ENCODE data around the gene PLP2.

PLP2 gene

DNA sequence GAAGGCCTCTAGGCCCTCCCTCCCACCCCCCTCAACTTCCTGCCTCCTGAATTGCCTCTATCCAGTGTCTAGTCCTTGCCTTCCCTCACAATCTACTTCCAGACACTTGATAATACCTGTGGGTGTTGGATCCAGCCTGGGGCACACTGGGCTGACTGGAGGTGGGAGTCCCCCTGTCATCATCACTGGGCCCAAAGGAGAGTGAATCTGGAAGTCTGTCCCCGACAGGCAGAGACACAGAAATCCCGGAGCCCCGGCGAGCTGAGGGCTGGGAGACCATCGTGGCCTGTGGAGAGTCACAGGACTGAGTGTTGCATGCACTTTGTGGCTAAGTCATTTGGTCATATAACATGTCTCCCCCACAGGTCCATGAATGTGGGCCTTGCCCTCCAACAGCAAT is 36.7 kb downstream of the PLP2 start:
- TF ChIP-seq, protein P1, sequence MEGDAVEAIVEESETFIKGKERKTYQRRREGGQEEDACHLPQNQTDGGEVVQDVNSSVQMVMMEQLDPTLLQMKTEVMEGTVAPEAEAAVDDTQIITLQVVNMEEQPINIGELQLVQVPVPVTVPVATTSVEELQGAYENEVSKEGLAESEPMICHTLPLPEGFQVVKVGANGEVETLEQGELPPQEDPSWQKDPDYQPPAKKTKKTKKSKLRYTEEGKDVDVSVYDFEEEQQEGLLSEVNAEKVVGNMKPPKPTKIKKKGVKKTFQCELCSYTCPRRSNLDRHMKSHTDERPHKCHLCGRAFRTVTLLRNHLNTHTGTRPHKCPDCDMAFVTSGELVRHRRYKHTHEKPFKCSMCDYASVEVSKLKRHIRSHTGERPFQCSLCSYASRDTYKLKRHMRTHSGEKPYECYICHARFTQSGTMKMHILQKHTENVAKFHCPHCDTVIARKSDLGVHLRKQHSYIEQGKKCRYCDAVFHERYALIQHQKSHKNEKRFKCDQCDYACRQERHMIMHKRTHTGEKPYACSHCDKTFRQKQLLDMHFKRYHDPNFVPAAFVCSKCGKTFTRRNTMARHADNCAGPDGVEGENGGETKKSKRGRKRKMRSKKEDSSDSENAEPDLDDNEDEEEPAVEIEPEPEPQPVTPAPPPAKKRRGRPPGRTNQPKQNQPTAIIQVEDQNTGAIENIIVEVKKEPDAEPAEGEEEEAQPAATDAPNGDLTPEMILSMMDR (IDR thresholded peaks at IDR 0.05) = no peak
- no peak for TF ChIP-seq ZFX (IDR thresholded peaks at IDR 0.05; ENCODE audit: borderline replicate concordance)
- H3K27ac ChIP-seq = no peak overlapping the region

DNA sequence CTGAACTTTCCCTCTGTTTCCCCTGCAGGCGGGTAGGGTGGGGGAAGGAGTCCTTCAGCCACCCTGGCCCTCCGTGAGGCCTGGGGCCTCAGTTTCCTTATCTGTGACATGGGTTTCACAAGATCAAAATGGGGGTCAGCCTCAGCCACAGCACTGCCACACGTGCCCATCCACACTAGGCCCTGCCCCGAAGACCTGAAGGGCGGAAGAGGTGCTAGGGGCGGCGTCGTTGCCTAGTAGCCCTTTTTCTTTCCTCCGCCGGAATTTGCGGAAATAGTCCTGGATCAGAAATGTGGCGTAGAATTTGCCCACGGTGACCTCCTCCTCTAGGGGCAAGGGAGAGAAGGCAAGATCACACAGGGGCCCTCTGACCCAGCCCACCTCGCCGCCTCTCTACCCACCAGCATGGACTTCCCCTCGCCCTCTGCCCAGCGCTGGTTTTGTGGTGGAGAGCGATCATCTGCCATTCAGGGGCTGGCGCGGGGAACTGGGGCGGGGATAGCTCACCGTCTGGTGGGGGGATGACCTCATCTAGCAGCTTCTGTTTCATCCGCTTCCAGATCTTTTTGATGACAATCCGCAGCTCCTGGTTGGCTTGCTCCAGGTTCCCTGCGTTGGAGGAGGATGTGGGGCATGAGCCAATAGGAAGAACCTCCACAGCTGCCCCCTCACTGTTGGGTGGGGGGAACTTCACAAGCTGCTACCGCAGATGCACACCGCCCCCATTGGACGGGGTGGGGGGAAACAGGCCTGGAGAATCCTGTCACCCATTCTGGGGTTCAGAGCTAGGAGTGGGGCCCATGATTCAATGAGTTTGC is 37.9 kb downstream of the PLP2 start:
- no peak overlapping the region for H3K27ac ChIP-seq
- TF ChIP-seq, protein P1 (IDR thresholded peaks at IDR 0.05) = no peak
- TF ChIP-seq ZFX (IDR thresholded peaks at IDR 0.05; ENCODE audit: borderline replicate concordance) = no peak

DNA sequence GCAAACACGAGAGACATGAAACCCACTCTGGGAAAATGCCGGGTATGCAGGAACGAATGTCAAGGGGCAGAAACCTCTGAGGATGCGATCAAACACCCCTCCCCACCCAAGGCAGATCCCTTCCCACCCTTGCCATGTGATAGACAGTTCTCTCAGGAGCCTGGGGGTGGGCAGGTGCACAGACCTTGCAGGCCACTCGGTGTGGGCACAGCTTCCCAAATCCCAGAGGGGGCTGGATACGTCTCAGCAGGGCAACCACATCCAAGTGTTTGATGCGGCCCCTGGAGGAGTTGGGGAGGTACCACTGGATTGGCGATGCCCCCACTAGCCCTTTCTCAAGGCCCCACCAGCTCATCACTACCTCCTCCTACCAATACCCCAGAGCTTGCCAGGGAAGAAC is 38.7 kb downstream of the PLP2 start:
- no peak overlapping the region for H3K27ac ChIP-seq
- TF ChIP-seq ZFX (IDR thresholded peaks at IDR 0.05; ENCODE audit: borderline replicate concordance) = no peak
- TF ChIP-seq, protein P1 (IDR thresholded peaks at IDR 0.05) = no peak

DNA sequence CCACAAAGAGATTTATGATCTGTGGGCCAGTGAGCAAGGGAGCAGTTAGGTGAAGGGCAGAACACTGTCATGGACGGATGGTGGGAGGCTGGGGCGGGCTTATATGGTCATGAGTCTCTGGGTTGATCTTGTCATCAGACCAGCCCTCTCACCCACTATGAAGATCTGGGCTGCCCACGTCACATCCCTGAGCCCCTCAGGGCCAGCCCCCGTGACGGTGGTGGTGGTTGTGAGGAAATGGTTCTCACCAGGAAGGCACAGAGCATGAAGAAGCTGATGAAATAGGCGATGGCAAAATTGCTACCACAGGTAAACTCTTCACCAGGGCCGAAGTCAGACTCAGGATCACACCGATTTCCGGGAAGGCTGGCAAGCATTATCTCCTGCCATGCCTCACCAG is 39.4 kb downstream of the PLP2 start:
- H3K27ac ChIP-seq = no peak overlapping the region
- no peak for TF ChIP-seq ZFX (IDR thresholded peaks at IDR 0.05; ENCODE audit: borderline replicate concordance)
- TF ChIP-seq, protein P1 (IDR thresholded peaks at IDR 0.05) = no peak

DNA sequence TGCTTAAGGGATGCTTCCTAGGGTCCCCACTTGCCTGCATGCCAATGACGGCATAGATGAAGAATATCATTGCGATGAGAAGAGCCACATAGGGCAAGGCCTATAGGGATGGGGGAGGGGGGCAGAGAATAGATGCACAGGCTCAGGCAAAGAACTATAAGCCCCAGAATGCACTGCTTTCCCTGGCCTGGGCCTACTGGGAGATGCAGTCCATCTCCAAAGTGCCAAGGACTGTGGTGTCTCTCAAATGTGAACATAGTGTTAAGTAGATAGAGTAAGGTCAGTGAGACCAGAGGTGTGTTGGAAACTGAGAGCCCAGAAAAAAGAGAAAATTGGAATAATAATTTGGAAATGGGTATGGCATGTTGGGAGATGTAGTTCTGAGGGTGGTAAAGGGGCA is 40.5 kb downstream of the PLP2 start:
- TF ChIP-seq ZFX (IDR thresholded peaks at IDR 0.05; ENCODE audit: borderline replicate concordance) = no peak
- TF ChIP-seq, protein P1 (IDR thresholded peaks at IDR 0.05) = no peak
- H3K27ac ChIP-seq = no peak overlapping the region

DNA sequence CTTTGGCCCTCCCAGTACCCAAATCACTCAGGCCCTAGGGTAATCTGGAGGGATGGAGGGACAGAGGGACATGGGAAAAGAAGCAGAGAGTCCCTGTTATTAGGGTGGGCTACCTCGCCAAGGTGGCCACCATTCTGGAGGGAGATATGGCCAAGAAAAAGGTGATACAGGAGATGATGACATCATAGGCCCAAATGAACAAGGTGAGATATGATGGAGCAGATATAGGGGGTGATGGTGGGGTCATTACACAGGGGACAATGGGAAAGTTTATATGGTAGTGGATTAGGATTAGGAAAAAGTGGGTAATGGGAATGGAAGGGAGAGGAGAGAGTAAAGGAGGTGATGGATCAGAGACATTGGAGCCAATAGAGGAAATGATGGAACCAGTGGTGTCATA is 41.2 kb downstream of the PLP2 start:
- no peak overlapping the region for H3K27ac ChIP-seq
- no peak for TF ChIP-seq ZFX (IDR thresholded peaks at IDR 0.05; ENCODE audit: borderline replicate concordance)
- TF ChIP-seq, protein P1 (IDR thresholded peaks at IDR 0.05) = no peak

DNA sequence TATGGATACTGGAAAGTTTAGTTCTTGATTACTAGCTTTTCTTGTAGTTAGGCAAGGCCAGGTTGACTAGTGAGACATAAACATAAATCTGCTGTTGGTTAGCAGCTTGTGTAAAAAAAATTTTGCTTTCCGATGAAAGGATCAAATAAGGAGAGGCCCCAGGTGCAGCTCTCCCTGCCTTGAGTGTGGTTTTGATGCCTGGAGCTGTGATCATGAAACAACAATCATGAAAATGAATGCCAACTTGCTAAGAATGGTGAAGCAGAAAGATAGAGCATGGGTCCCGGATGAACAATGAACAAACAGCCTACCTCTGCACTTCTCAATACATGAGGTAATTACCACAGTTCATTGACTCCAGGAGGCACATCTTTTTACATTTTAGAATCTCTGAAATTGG is 42.7 kb downstream of the PLP2 start:
- TF ChIP-seq, protein P1 (IDR thresholded peaks at IDR 0.05) = no peak
- TF ChIP-seq ZFX (IDR thresholded peaks at IDR 0.05; ENCODE audit: borderline replicate concordance) = no peak

More for the DNA sequence above, 42.7 kb downstream of the PLP2 start:
- H3K27ac ChIP-seq = no peak overlapping the region

Data from 22Rv1 (cell line).